SU-DHL-6 (cell line): ENCODE results near the gene OR11A1.

ENCODE experiments used
- EZH2phosphoT487 ChIP-seq: fragments of 200-600 bp; sonication (generic), shearing (Covaris generic); conservative IDR thresholded peaks from 2 replicates; pipeline ENCODE4 v1.6.1; 2018; ENCODE audit warnings: mild to moderate bottlenecking, antibody characterized with exemption, low read length, moderate library complexity, mixed read lengths
- TF ChIP-seq, protein P1 (sequence below): fragments of 200-600 bp; sonication (generic); IDR thresholded peaks from one replicate; pipeline ENCODE4 v1.5.1; 2017; ENCODE audit warnings: antibody characterized with exemption, mild to moderate bottlenecking, low read length, moderate library complexity; ENCODE audit not compliant: insufficient read depth, poor library complexity, severe bottlenecking

DNA sequence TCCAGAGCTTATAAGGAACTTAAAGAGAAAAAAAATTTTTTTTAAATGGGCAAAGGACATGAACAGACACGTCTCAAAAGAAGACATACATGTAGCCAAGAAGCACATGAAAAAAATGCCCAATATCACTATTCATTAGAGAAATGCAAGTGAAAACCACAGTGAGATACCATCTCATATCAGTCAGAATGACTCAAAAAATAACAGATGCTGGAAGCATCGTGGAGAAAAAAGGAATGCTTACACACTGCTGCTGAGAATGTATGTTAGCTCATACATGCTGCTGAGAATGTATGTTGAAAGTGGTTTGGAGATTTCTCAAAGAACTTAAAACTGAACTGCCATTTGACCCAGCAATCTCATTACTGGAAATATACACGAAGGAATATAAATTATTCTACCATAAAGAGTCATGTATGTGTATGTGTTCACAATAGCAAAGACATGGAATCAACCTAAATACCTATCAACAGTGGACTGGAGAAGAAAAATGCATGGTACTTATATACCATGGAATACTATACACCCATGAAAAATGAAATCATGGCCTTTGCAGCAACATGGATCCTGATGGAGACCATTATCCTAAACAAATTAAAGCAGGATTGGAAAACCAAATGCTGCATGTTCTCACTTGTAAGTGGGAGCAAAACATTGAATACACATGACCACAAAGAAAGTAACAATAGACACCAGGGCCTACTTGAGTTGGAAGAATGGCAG is 5.2 kb downstream of the OR11A1 start:
- TF ChIP-seq, protein P1, sequence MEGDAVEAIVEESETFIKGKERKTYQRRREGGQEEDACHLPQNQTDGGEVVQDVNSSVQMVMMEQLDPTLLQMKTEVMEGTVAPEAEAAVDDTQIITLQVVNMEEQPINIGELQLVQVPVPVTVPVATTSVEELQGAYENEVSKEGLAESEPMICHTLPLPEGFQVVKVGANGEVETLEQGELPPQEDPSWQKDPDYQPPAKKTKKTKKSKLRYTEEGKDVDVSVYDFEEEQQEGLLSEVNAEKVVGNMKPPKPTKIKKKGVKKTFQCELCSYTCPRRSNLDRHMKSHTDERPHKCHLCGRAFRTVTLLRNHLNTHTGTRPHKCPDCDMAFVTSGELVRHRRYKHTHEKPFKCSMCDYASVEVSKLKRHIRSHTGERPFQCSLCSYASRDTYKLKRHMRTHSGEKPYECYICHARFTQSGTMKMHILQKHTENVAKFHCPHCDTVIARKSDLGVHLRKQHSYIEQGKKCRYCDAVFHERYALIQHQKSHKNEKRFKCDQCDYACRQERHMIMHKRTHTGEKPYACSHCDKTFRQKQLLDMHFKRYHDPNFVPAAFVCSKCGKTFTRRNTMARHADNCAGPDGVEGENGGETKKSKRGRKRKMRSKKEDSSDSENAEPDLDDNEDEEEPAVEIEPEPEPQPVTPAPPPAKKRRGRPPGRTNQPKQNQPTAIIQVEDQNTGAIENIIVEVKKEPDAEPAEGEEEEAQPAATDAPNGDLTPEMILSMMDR: no peak
- TF ChIP-seq EZH2phosphoT487: no peak
